MM.1S (cell line): Measurements from ENCODE around the gene FAM120A.

Experiments
- DNase-seq: peaks from one replicate; pipeline ENCODE4 v3.0.0-alpha.2; 2015
- H2AFZ ChIP-seq: fragments of 300-600 bp; sonication (generic); 2 replicates; pipeline ENCODE4 v1.6.0; 2016; ENCODE audit warnings: antibody characterized with exemption, low read length
- H3F3A ChIP-seq: fragments of 300-600 bp; sonication (generic); 2 replicates; pipeline ENCODE4 v1.6.1; 2016; ENCODE audit warnings: mild to moderate bottlenecking, antibody characterized with exemption, low read length, moderate library complexity, mixed read lengths; ENCODE audit not compliant: insufficient read depth
- H3K27ac ChIP-seq: fragments of 300-600 bp; sonication (generic); 2 replicates; pipeline ENCODE4 v1.5.1; 2016; ENCODE audit warnings: mild to moderate bottlenecking, low read length
- H3K27me3 ChIP-seq: fragments of 300-600 bp; sonication (generic); replicated peaks from 2 replicates; pipeline ENCODE4 v1.6.0; 2016; ENCODE audit warnings: low read length; ENCODE audit not compliant: insufficient read depth
- H3K36me3 ChIP-seq: fragments of 300-600 bp; sonication (generic); replicated peaks from 2 replicates; pipeline ENCODE4 v1.6.1; 2016; ENCODE audit warnings: mild to moderate bottlenecking, low read length, mixed read lengths; ENCODE audit not compliant: insufficient read depth
- H3K4me1 ChIP-seq: fragments of 300-600 bp; sonication (generic); 2 replicates; pipeline ENCODE4 v1.6.1; 2016; ENCODE audit warnings: low read length, mixed read lengths
- H3K4me2 ChIP-seq: fragments of 300-600 bp; sonication (generic); 2 replicates; pipeline ENCODE4 v1.6.0; 2016; ENCODE audit warnings: low read depth, low read length
- H3K4me3 ChIP-seq: fragments of 300-600 bp; sonication (generic); 2 replicates; pipeline ENCODE4 v1.5.1; 2016; ENCODE audit warnings: low read length, mixed read lengths
- H3K79me2 ChIP-seq: fragments of 300-600 bp; sonication (generic); 2 replicates; pipeline ENCODE4 v1.6.1; 2016; ENCODE audit warnings: mixed run types, low read length, mixed read lengths
- H3K9ac ChIP-seq: fragments of 300-600 bp; sonication (generic); 2 replicates; pipeline ENCODE4 v1.6.1; 2016; ENCODE audit warnings: low read length, mixed read lengths
- H3K9me2 ChIP-seq: fragments of 300-600 bp; sonication (generic); replicated peaks from 2 replicates; pipeline ENCODE4 v1.6.1; 2016; ENCODE audit warnings: mild to moderate bottlenecking, low read length, mixed read lengths; ENCODE audit not compliant: insufficient read depth
- H3K9me3 ChIP-seq: fragments of 300-600 bp; sonication (generic); replicated peaks from 2 replicates; pipeline ENCODE4 v1.6.1; 2016; ENCODE audit warnings: mild to moderate bottlenecking, low read length, mixed read lengths; ENCODE audit not compliant: insufficient read depth
- H4K20me1 ChIP-seq: fragments of 300-600 bp; sonication (generic); 2 replicates; pipeline ENCODE4 v1.6.1; 2016; ENCODE audit warnings: mild to moderate bottlenecking, low read length, moderate library complexity, mixed read lengths; ENCODE audit not compliant: insufficient read depth
- CTCF ChIP-seq: fragments of 300-600 bp; sonication (generic); IDR thresholded peaks from 2 replicates; pipeline ENCODE4 v1.5.1; 2016; ENCODE audit warnings: antibody characterized with exemption, low read length, mixed read lengths
- EZH2 ChIP-seq: fragments of 300-600 bp; sonication (generic); optimal IDR thresholded peaks from 2 replicates; pipeline ENCODE3; 2017; ENCODE audit warnings: low read depth, mild to moderate bottlenecking, antibody characterized with exemption, low read length, mixed read lengths
- EZH2phosphoT487 ChIP-seq: fragments of 300-600 bp; sonication (generic); IDR thresholded peaks from 2 replicates; pipeline ENCODE4 v1.6.1; 2018; ENCODE audit warnings: antibody characterized with exemption, low read length

FAM120A gene

GRCh38 chr9:93588641-93589609 is 137.4 kb downstream of the FAM120A start:
- Histone ChIP-seq H3K27me3 (no peaks in the 10 kb centered on the region), H3K36me3 (no peaks in the 10 kb centered on the region), H3K4me3 (no peak overlapping the region), H2AFZ (no peak overlapping the region), H4K20me1 (no peaks in the 10 kb centered on the region; the same call in 1 of the 2 replicates), H3K27ac (no peak overlapping the region), H3K4me1 (no peaks in the 10 kb centered on the region), H3K9ac (no peak overlapping the region), H3K4me2 (no peak overlapping the region), H3F3A (no peaks in the 10 kb centered on the region), H3K79me2 (peaks cover 57% of the 10 kb centered on the region), H3K9me3 (no peaks in the 10 kb centered on the region), H3K9me2 (no peaks in the 10 kb centered on the region)
- no peak for DNase-seq
- TF ChIP-seq CTCF (no peak), EZH2 (no peak), EZH2phosphoT487 (no peak)

GRCh38 chr9:93589688-93590087 is 138.2 kb downstream of the FAM120A start:
- Histone ChIP-seq H3K9me3 (no peaks in the 10 kb centered on the region), H3K9ac (no peak overlapping the region), H2AFZ (no peak overlapping the region), H3K27ac (no peak overlapping the region), H3K9me2 (no peaks in the 10 kb centered on the region), H3K4me1 (no peaks in the 10 kb centered on the region), H4K20me1 (no peaks in the 10 kb centered on the region; the same call in 1 of the 2 replicates), H3K4me3 (no peak overlapping the region), H3K4me2 (no peak overlapping the region), H3K36me3 (no peaks in the 10 kb centered on the region), H3K79me2 (peaks cover 52% of the 10 kb centered on the region), H3F3A (no peaks in the 10 kb centered on the region), H3K27me3 (no peaks in the 10 kb centered on the region)
- TF ChIP-seq CTCF (no peak), EZH2 (no peak), EZH2phosphoT487 (no peak)
- no peak for DNase-seq

- Histone ChIP-seq H3K79me2 (peaks cover 42% of the 10 kb centered on the region), H3K4me1 (no peaks in the 10 kb centered on the region), H3K4me3 (no peak overlapping the region), H3K27ac (no peak overlapping the region), H2AFZ (no peak overlapping the region), H3K9me2 (no peaks in the 10 kb centered on the region), H4K20me1 (no peaks in the 10 kb centered on the region; the same call in 1 of the 2 replicates), H3K9me3 (no peaks in the 10 kb centered on the region), H3K36me3 (no peaks in the 10 kb centered on the region), H3K27me3 (no peaks in the 10 kb centered on the region), H3K9ac (no peak overlapping the region), H3F3A (no peaks in the 10 kb centered on the region), H3K4me2 (no peak overlapping the region)
- TF ChIP-seq EZH2 (no peak), CTCF (no peak), EZH2phosphoT487 (no peak)
- no peak for DNase-seq
Measured at GRCh38 chr9:93590609-93591234, 139.2 kb downstream of the FAM120A start.
